HG02840 (cell line): Measurements from ENCODE around the gene DBNDD1.
"Not testable (repeated sequence)": the region's sequence is repeated elsewhere in the genome, so short reads cannot be mapped to it uniquely, and the experiment has no call there.

Experiments
- ATAC-seq: cut with Tn5 transposase; IDR thresholded peaks from one replicate; pipeline ENCODE4 v1.9.1; 2021; ENCODE audit warnings: mild to moderate bottlenecking, moderate library complexity, moderate number of reproducible peaks; ENCODE audit not compliant: unreplicated experiment, low FRiP score

The DBNDD1 gene

DNA sequence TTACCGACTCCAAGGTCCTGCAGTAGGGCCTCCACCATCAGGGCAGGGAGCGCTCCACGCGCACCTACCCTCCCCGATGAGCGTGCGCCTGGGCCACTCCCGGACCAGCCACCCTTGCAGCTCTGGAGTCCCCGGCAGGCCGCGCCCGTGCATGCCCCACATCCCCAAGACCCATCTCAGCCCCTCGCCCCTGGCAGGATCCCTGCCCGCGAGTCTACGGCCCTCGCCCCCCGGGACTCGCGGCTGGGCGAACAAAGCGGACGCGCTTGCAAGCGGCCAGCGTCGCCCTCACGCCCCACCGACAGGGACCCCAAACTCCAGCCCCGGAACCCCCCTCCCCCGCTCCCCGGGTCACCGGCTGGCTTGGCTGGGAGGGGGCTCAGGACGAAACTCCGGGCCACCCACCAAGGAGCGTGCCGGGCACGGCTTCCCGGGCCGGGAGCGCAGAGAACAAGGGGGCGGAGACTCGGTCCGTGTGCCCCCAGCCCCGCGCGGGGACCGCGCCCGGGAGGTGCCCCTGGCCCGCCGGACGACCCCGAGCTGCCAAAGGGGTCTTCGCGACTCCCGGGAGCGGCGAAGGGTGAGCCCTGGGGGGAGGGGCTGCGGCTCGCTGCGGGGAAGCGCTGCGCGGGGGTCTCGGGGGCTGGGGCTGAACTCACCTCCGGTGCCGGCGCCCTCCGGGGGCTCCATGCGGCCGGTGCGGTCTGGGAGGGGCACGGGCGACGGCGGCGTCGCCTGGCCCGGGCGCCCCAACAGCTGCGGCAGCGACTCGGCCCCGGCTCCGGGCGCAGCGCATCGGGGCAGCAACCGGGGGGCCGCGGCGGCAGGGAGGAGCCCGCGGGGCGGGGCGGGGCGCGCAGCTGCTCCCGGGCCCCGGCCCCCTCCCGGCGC, at the start of gene DBNDD1:
DBNDD1 (minus strand) TSS at position 805 of the 891 bp plus-strand sequence; CDS start at position 690, 115 bp downstream.
- no peak for ATAC-seq

- ATAC-seq, result no peak
These were observed 42.2 kb upstream of the DBNDD1 start for GRCh38 chr16:90061437-90061836.

GRCh38 chr16:90057738-90058173, 38.5 kb upstream of the DBNDD1 start:
- no peak for ATAC-seq

DNA sequence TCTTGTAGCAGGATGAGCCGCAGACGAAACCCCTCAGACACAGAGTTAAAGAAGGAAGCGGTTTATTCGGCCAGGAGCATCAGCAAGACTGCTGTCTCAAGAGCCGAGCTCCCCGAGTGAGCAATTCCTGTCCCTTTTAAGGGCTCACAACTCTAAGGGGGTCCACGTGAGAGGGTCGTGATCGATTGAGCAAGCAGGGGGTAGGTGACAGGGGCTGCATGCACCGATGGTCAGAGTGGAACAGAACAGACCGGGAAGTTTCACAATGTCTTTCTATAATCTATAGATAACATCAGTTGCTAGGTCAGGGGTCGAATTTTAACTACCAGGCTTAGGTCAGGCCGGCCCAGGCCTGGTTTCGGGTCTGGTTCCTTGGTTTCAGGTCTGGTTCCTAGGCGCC, 37.3 kb upstream of the DBNDD1 start:
- ATAC-seq, result not testable (repeated sequence)

DNA sequence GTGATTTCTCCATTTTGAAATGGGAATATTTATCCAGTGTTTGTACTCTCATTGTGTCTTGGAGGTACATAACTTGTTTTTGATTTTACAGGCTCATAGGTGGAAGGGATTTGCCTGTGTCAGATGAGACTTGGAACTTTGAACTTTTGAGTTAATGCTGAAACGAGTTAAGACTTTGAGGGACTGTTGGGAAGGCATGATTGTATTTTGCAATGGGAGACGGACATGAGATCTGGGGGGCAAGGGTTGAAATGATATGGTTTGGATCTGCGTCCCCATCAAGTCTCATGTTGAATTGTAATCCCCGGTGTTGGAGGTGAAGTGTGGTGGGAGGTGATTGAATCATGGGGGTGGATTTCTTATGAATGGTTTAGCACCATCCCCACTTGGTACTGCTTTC, 36.1 kb upstream of the DBNDD1 start:
- no peak for ATAC-seq

DNA sequence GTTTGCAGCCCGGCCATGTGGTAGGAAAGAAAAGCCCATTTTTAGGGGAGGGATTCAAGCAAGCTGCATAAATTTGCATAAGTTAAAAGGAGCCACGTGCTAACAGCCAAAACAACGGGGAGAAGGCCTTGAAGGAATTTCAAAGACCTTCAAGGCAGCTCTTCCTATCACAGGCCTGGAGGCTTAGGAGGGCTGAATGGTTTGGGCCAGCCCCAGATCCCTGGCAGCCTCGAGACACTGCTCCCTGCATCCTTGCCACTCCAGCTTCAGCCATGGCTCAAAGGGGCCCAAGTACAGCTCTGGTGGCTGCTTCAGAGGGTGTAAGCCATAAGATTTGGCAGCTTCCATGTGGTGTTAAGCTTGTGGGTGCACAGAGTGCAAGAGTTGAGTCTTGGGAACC, 35.3 kb upstream of the DBNDD1 start:
- no peak for ATAC-seq

DNA sequence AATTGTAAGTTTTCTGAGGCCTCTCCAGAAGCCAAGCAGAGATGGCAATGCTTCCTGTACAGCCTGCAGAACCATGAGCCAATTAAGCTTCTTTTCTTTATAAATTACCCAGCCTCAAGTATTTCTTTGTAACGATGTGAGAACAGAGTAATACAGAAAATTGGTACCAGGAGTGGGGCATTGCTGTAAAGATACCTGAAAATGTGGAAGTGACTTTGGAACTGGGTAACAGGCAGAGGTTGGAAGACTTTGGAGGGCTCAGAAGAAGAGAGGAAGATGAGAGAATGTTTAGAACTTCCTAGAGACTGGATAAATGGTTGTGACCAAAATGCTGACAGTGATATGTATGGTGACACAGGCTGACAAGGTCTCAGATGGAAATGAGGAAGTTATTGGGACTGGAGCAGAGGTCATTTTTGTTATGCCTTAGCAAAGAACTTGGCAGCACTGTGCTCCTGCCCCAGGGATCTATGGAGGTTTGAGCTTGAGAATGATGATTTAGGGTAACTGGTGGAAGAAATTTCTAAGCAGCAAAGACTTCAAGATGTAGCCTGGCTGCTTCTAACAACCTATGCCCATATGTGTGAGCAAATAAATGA, 34.7 kb upstream of the DBNDD1 start:
- no peak for ATAC-seq

GRCh38 chr16:90050969-90051368, 31.7 kb upstream of the DBNDD1 start:
- ATAC-seq, result no peak

DNA sequence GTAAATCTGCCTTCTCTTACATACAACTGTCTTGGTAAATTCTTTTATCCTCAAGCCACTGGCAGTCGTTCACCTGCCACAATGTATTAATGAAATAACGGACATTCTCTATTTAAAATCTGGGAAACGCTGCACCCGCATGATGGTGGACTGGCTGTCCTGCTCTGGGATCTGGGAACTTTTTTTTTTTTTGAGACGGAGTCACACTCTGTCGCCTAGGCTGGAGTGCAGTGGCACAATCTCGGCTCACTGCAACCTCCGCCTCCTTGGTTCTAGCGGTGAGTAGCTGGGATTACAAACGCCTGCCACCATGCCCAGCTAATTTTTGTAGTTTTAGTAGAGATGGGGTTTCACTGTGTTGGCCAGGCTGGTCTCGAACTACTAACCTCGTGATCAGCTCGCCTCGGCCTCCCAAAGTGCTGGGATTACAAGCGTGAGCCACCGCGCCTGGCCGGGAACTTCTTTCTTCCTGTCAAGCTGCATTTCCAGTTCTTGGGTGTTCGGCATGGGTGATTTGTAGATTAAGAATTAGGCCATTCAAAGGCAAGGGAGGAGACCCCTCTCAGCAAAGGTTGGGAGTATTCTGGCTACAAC, 29.6 kb upstream of the DBNDD1 start:
- no peak for ATAC-seq

GRCh38 chr16:90048347-90048722, 29.1 kb upstream of the DBNDD1 start:
- ATAC-seq, result no peak

GRCh38 chr16:90047714-90048346, 28.6 kb upstream of the DBNDD1 start:
- ATAC-seq, result no peak

- ATAC-seq, result no peak
These were observed 27.9 kb upstream of the DBNDD1 start for GRCh38 chr16:90046971-90047713.

GRCh38 chr16:90046122-90046970, 27.1 kb upstream of the DBNDD1 start:
- ATAC-seq, result no peak

GRCh38 chr16:90044111-90044551, 24.9 kb upstream of the DBNDD1 start:
- no peak for ATAC-seq

GRCh38 chr16:90043526-90043925, 24.3 kb upstream of the DBNDD1 start:
- ATAC-seq, result no peak

GRCh38 chr16:90042946-90043514, 23.8 kb upstream of the DBNDD1 start:
- ATAC-seq, result no peak

- no peak for ATAC-seq
These were observed 22.7 kb upstream of the DBNDD1 start for GRCh38 chr16:90041896-90042473.

- no peak for ATAC-seq
These were observed 21.1 kb upstream of the DBNDD1 start for GRCh38 chr16:90040152-90041023.
